Activated T-helper 2 cell treated with anti-CD3 and anti-CD28 coated beads, Interferon-gamma antibody, Interleukin-2, Interleukin-4, amounts not matched to agents 10 μg/mL and 5 μg/mL and 100 μg/mL, durations not matched to agents 14 hours and 24 hours and 36 hours (primary cell): ENCODE data around the gene GPC4. TPM values are rescaled to one million over a fixed set of nuclear protein-coding genes. Genes with fewer than 3 reads are reported as not detected.

Experiments
- DNase-seq: peaks from one replicate; pipeline ENCODE4 v3.0.0; 2021; ENCODE audit warnings: low spot score
- H3K27ac Mint-ChIP-seq: one replicate; pipeline ENCODE4 v1.8.0; 2021; ENCODE audit warnings: mixed read lengths
- H3K27me3 Mint-ChIP-seq: one replicate; pipeline ENCODE4 v1.8.0; 2021; ENCODE audit warnings: low read depth, mixed read lengths
- H3K36me3 Mint-ChIP-seq: one replicate; pipeline ENCODE4 v1.8.0; 2021; ENCODE audit warnings: low read depth, mixed read lengths
- H3K4me1 Mint-ChIP-seq: one replicate; pipeline ENCODE4 v1.8.0; 2021; ENCODE audit warnings: low read depth, mixed read lengths
- H3K4me3 Mint-ChIP-seq: one replicate; pipeline ENCODE4 v1.8.0; 2021; ENCODE audit warnings: low read depth, mild to moderate bottlenecking, moderate library complexity, mixed read lengths
- H3K9me3 Mint-ChIP-seq: one replicate; pipeline ENCODE4 v1.8.0; 2021; ENCODE audit warnings: mixed read lengths
- intact Hi-C: fragments of 100-400 bp; cut with micrococcal nuclease; formaldehyde crosslinking; loops from one replicate; pipeline ENCODE4 v1.15.1; 2023
- total RNA-seq: library from RNA; stranded (reverse); gene quantifications from 2 replicates; pipeline ENCODE4 v1.2.3, GENCODE V29; 2022

GPC4 gene
- total RNA-seq, 1 donor from 2014 or later, result not detected

- Mint-ChIP-seq H3K27ac (no peak overlapping the region), H3K9me3 (no peaks in the 10 kb centered on the region), H3K4me1 (no peaks in the 10 kb centered on the region), H3K4me3 (no peak overlapping the region), H3K27me3 (no peaks in the 10 kb centered on the region), H3K36me3 (no peaks in the 10 kb centered on the region)
- intact Hi-C loops, result no loop called here
- DNase-seq, result no peak
These were observed 40.4 kb downstream of the GPC4 start for GRCh38 chrX:133374874-133375387.

- Mint-ChIP-seq H3K9me3 (no peaks in the 10 kb centered on the region), H3K4me3 (no peak overlapping the region), H3K27ac (no peak overlapping the region), H3K27me3 (no peaks in the 10 kb centered on the region), H3K36me3 (no peaks in the 10 kb centered on the region), H3K4me1 (no peaks in the 10 kb centered on the region)
- DNase-seq, result no peak
- intact Hi-C loops, result no loop called here
These were observed 41.8 kb downstream of the GPC4 start for GRCh38 chrX:133373386-133374079.

GRCh38 chrX:133370696-133371275 is 44.5 kb downstream of the GPC4 start:
- H3K4me1 Mint-ChIP-seq, result no peaks in the 10 kb centered on the region
- H3K4me3 Mint-ChIP-seq, result no peak overlapping the region
- H3K27me3 Mint-ChIP-seq, result no peaks in the 10 kb centered on the region
- intact Hi-C loops, result no loop called here
- no peak for DNase-seq
- no peaks in the 10 kb centered on the region for H3K36me3 Mint-ChIP-seq
- no peak overlapping the region for H3K27ac Mint-ChIP-seq
- H3K9me3 Mint-ChIP-seq, result no peaks in the 10 kb centered on the region

- Mint-ChIP-seq H3K9me3 (no peaks in the 10 kb centered on the region), H3K36me3 (no peaks in the 10 kb centered on the region), H3K27ac (no peak overlapping the region), H3K4me1 (no peaks in the 10 kb centered on the region), H3K4me3 (no peak overlapping the region), H3K27me3 (peaks cover 1% of the 10 kb centered on the region)
- intact Hi-C loops, result no loop called here
- DNase-seq, result no peak
These were observed 46.2 kb downstream of the GPC4 start for GRCh38 chrX:133369065-133369464.

GRCh38 chrX:133366735-133367134 is 48.6 kb downstream of the GPC4 start:
- Mint-ChIP-seq H3K27me3 (peaks cover 3% of the 10 kb centered on the region), H3K27ac (no peak overlapping the region), H3K36me3 (no peaks in the 10 kb centered on the region), H3K4me3 (no peak overlapping the region), H3K9me3 (no peaks in the 10 kb centered on the region), H3K4me1 (no peaks in the 10 kb centered on the region)
- no peak for DNase-seq
- intact Hi-C loops, result no loop called here

- Mint-ChIP-seq H3K4me3 (no peak overlapping the region), H3K4me1 (no peaks in the 10 kb centered on the region), H3K27me3 (peaks cover 3% of the 10 kb centered on the region), H3K27ac (no peak overlapping the region), H3K9me3 (no peaks in the 10 kb centered on the region), H3K36me3 (no peaks in the 10 kb centered on the region)
- no peak for DNase-seq
- intact Hi-C loops, result no loop called here
These were observed 49.2 kb downstream of the GPC4 start for GRCh38 chrX:133365871-133366611.

- H3K27me3 Mint-ChIP-seq, result peaks cover 3% of the 10 kb centered on the region
- intact Hi-C loops, result no loop called here
- no peaks in the 10 kb centered on the region for H3K36me3 Mint-ChIP-seq
These were observed 50.4 kb downstream of the GPC4 start for GRCh38 chrX:133364865-133365264.

GRCh38 chrX:133364196-133364595 is 51.1 kb downstream of the GPC4 start:
- H3K36me3 Mint-ChIP-seq, result no peaks in the 10 kb centered on the region
- H3K9me3 Mint-ChIP-seq, result no peaks in the 10 kb centered on the region
- DNase-seq, result no peak
- H3K4me1 Mint-ChIP-seq, result no peaks in the 10 kb centered on the region
- intact Hi-C loops, result no loop called here
- H3K27me3 Mint-ChIP-seq, result peaks cover 3% of the 10 kb centered on the region
- H3K4me3 Mint-ChIP-seq, result no peak overlapping the region
- no peak overlapping the region for H3K27ac Mint-ChIP-seq

More at GRCh38 chrX:133364865-133365264, 50.4 kb downstream of the GPC4 start:
- Mint-ChIP-seq H3K4me3 (no peak overlapping the region), H3K9me3 (no peaks in the 10 kb centered on the region), H3K4me1 (no peaks in the 10 kb centered on the region), H3K27ac (no peak overlapping the region)
- DNase-seq, result no peak

- Mint-ChIP-seq H3K36me3 (no peaks in the 10 kb centered on the region), H3K27me3 (peaks cover 3% of the 10 kb centered on the region), H3K4me3 (no peak overlapping the region), H3K4me1 (no peaks in the 10 kb centered on the region), H3K27ac (no peak overlapping the region), H3K9me3 (no peaks in the 10 kb centered on the region)
- intact Hi-C loops, result no loop called here
- no peak for DNase-seq
These were observed 52.8 kb downstream of the GPC4 start for GRCh38 chrX:133362538-133362937.

- Mint-ChIP-seq H3K4me1 (no peaks in the 10 kb centered on the region), H3K36me3 (no peaks in the 10 kb centered on the region), H3K9me3 (no peaks in the 10 kb centered on the region), H3K4me3 (no peak overlapping the region), H3K27ac (no peak overlapping the region), H3K27me3 (peaks cover 1% of the 10 kb centered on the region)
- no peak for DNase-seq
- intact Hi-C loops, result no loop called here
These were observed 55.8 kb downstream of the GPC4 start for GRCh38 chrX:133359466-133359865.

- no peak for DNase-seq
- H3K4me3 Mint-ChIP-seq, result no peak overlapping the region
- intact Hi-C loops, result no loop called here
- H3K27me3 Mint-ChIP-seq, result no peaks in the 10 kb centered on the region
- no peaks in the 10 kb centered on the region for H3K9me3 Mint-ChIP-seq
- no peaks in the 10 kb centered on the region for H3K36me3 Mint-ChIP-seq
- no peaks in the 10 kb centered on the region for H3K4me1 Mint-ChIP-seq
- no peak overlapping the region for H3K27ac Mint-ChIP-seq
These were observed 62.1 kb downstream of the GPC4 start for GRCh38 chrX:133353233-133353632.

GRCh38 chrX:133350751-133351150 is 64.5 kb downstream of the GPC4 start:
- H3K9me3 Mint-ChIP-seq, result no peaks in the 10 kb centered on the region
- no peak overlapping the region for H3K4me3 Mint-ChIP-seq
- H3K27ac Mint-ChIP-seq, result no peak overlapping the region
- DNase-seq, result no peak
- intact Hi-C loops, result no loop called here
- H3K4me1 Mint-ChIP-seq, result no peaks in the 10 kb centered on the region
- no peaks in the 10 kb centered on the region for H3K27me3 Mint-ChIP-seq
- no peaks in the 10 kb centered on the region for H3K36me3 Mint-ChIP-seq

GRCh38 chrX:133346026-133346425 is 69.3 kb downstream of the GPC4 start:
- H3K9me3 Mint-ChIP-seq, result no peaks in the 10 kb centered on the region
- DNase-seq, result no peak
- H3K36me3 Mint-ChIP-seq, result no peaks in the 10 kb centered on the region
- no peak overlapping the region for H3K27ac Mint-ChIP-seq
- H3K4me1 Mint-ChIP-seq, result no peaks in the 10 kb centered on the region
- no peak overlapping the region for H3K4me3 Mint-ChIP-seq
- H3K27me3 Mint-ChIP-seq, result no peaks in the 10 kb centered on the region
- intact Hi-C loops, result no loop called here
